Measurements from ENCODE around the gene ZNF177.

The ZNF177 gene

DNA sequence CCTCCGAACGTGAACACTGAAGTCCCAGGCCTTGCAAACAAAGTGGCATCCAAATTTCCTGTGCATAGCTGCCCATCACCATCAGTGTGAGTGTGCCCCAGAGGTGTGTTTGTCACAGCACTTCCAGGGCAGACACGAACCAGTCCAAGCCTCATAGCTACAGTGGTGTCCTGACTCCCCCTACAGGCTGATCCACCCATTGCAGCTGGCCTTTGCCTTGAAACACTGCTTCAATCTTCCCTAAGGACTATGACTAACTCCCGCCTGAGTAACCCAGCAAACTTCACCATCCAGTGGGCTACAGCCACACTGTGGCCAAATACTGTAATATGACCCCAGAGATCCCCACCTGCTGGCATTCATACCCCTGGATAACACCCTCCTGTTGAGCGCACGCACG lies 68.7 kb downstream of the ZNF177 start:
- peak; percentile 47 for DNase-seq

Data from CD4-positive, alpha-beta T cell treated with Interleukin-15 for 1 hour (primary cell).